Ishikawa (cell line): ENCODE measurements around the gene DEFB113.

ENCODE experiments used
- CEBPB ChIP-seq: IDR thresholded peaks from 2 replicates; pipeline ENCODE4 v1.6.1; 2012
- CREB1 ChIP-seq: IDR thresholded peaks from 2 replicates; pipeline ENCODE4 v1.6.1; 2012; ENCODE audit warnings: low read depth
- EGR1 ChIP-seq: IDR thresholded peaks from 2 replicates; pipeline ENCODE4 v1.6.1; 2012
- EP300 ChIP-seq: IDR thresholded peaks from 2 replicates; pipeline ENCODE4 v1.6.1; 2012; ENCODE audit warnings: borderline replicate concordance
- FOXM1 ChIP-seq: IDR thresholded peaks from 2 replicates; pipeline ENCODE4 v1.6.1; 2012; ENCODE audit warnings: low read depth, borderline replicate concordance
- NFIC ChIP-seq: IDR thresholded peaks from 2 replicates; pipeline ENCODE4 v1.6.1; 2012
- RAD21 ChIP-seq: IDR thresholded peaks from 2 replicates; pipeline ENCODE4 v1.6.1; 2012; ENCODE audit warnings: low read depth
- TAF1 ChIP-seq: IDR thresholded peaks from 2 replicates; pipeline ENCODE4 v1.6.1; 2012; ENCODE audit warnings: low read depth, mild to moderate bottlenecking
- TCF12 ChIP-seq: IDR thresholded peaks from 2 replicates; pipeline ENCODE4 v1.6.1; 2012; ENCODE audit warnings: low read depth
- TEAD4 ChIP-seq: IDR thresholded peaks from 2 replicates; pipeline ENCODE4 v1.6.1; 2012
- YY1 ChIP-seq: IDR thresholded peaks from 2 replicates; pipeline ENCODE4 v1.6.1; 2012; ENCODE audit warnings: low read depth
- ZBTB7A ChIP-seq: IDR thresholded peaks from 2 replicates; pipeline ENCODE4 v1.6.1; 2012; ENCODE audit warnings: low read depth
- TF ChIP-seq, protein P1 (sequence below): IDR thresholded peaks from 2 replicates; pipeline ENCODE4 v1.6.1; 2012
- TF ChIP-seq, protein P2 (sequence below): IDR thresholded peaks from 2 replicates; pipeline ENCODE4 v1.6.1; 2012; ENCODE audit warnings: low read depth, mild to moderate bottlenecking
- TF ChIP-seq, protein P3 (sequence below): IDR thresholded peaks from 2 replicates; pipeline ENCODE4 v1.6.1; 2012

DEFB113 gene

DNA sequence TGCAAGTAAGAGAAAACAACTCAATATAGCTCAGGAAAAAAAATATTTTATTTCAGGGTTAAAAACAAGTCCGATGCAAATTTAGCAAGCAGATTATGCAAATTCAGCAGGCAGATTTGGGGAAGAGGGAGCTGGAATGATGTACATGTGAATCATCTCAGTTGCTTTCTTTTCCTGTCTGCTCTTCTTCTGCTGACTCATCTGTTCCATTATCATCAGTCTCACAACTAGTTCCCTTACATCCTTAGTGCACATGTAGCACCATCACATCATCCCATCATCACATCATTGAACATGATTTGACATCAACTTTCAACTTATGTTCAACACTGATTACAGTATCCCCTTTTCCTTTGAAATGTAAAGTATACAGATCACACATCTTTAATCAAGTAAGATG lies 11.5 kb upstream of the DEFB113 start:
- TF ChIP-seq TEAD4 (no peak), EP300 (no peak), CREB1 (no peak), TCF12 (no peak), TAF1 (no peak), ZBTB7A (no peak), FOXM1 (no peak), RAD21 (no peak), NFIC (no peak), CEBPB (no peak), EGR1 (no peak), YY1 (no peak)
- TF ChIP-seq, protein P1, sequence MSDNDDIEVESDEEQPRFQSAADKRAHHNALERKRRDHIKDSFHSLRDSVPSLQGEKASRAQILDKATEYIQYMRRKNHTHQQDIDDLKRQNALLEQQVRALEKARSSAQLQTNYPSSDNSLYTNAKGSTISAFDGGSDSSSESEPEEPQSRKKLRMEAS = no peak
- TF ChIP-seq, protein P2, sequence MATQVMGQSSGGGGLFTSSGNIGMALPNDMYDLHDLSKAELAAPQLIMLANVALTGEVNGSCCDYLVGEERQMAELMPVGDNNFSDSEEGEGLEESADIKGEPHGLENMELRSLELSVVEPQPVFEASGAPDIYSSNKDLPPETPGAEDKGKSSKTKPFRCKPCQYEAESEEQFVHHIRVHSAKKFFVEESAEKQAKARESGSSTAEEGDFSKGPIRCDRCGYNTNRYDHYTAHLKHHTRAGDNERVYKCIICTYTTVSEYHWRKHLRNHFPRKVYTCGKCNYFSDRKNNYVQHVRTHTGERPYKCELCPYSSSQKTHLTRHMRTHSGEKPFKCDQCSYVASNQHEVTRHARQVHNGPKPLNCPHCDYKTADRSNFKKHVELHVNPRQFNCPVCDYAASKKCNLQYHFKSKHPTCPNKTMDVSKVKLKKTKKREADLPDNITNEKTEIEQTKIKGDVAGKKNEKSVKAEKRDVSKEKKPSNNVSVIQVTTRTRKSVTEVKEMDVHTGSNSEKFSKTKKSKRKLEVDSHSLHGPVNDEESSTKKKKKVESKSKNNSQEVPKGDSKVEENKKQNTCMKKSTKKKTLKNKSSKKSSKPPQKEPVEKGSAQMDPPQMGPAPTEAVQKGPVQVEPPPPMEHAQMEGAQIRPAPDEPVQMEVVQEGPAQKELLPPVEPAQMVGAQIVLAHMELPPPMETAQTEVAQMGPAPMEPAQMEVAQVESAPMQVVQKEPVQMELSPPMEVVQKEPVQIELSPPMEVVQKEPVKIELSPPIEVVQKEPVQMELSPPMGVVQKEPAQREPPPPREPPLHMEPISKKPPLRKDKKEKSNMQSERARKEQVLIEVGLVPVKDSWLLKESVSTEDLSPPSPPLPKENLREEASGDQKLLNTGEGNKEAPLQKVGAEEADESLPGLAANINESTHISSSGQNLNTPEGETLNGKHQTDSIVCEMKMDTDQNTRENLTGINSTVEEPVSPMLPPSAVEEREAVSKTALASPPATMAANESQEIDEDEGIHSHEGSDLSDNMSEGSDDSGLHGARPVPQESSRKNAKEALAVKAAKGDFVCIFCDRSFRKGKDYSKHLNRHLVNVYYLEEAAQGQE = no peak
- TF ChIP-seq, protein P3, sequence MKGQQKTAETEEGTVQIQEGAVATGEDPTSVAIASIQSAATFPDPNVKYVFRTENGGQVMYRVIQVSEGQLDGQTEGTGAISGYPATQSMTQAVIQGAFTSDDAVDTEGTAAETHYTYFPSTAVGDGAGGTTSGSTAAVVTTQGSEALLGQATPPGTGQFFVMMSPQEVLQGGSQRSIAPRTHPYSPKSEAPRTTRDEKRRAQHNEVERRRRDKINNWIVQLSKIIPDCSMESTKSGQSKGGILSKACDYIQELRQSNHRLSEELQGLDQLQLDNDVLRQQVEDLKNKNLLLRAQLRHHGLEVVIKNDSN = no peak

DNA sequence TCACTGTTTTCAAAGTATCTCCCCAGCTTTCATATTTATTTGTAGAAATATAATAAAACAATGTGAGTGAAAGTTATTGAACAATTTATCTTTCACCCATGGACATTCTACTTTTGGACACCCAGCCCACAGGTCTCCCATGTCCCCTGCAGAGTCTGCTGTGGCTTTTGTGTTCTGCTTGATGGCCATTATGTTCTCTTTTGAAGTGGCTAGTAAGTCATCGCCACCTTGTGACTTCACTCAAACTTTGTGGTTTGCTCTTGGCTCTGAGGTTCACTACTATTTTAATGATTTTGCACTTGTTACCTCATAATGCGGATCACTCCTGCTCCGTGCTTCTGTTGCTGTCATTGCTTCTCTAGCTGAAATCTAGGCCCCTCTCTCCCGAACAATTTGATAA lies 10.2 kb upstream of the DEFB113 start:
- TF ChIP-seq CEBPB (no peak), YY1 (no peak), TAF1 (no peak), TEAD4 (no peak), TCF12 (no peak), ZBTB7A (no peak), RAD21 (no peak), CREB1 (no peak)
- TF ChIP-seq, protein P3 = no peak
- TF ChIP-seq, protein P2 = no peak
- TF ChIP-seq, protein P1 = no peak

DNA sequence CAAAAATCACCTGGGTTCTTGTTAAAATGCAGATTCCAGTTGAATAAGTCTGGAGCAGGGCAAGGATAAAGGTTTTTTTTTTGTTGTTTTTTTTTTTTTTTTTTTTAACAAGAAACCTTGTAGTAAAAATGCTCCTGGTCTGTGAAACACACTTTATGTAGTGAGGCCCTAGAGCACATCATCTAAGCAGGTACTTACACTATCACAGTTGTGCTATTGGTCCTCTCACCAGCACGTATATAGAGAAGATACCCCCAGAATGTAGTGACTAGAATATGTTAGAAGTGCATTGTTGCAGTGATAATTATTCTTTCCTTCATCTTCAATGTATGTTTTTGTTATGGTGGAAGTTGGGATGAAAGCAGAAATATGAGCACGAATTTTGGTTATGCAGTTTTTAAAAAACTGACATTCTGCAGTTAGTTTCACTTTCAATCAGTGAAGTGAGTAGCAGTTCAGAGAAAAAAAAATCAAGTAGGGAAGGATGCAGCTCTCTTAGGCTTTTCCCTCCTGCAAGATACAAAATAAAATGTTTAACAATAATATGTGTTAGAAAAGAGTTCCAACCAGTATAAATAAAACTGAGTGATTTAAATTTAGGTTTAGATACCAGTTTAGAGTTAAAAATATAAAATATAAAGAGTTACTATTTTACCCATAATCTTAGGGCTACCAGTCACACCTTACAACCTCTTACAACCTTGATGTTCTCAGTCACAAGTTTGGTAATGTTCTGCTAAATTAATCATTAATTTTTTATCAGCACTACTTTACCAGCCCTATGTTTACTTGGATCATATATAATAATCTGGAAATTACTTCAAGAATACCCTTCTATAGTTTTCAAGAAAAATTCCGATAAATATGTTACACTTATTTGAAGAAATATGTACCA lies 9.2 kb upstream of the DEFB113 start:
- TF ChIP-seq TAF1 = no peak
- TF ChIP-seq YY1 = no peak
- no peak for TF ChIP-seq TCF12
- TF ChIP-seq TEAD4 = no peak
- TF ChIP-seq, protein P3 = no peak

DNA sequence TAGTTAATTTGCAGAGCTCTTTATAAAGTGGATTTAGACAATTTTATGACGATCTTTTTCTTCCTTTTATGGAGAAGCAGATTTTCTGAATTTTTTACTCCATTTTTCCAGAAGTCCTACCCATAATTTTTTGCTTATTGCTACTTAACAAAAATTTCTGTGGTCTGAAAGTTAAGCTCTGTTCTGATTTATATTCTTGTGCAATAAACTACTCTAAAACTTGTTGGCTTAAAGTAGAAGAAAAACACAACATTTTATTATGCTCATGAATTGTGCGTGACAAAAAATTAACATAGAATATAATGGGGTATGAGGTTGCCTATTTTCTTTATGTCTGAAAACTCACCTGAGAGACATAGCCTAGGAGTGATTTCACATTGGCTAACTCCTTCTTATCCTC lies 2.6 kb downstream of the DEFB113 start:
- no peak for TF ChIP-seq TAF1
- no peak for TF ChIP-seq ZBTB7A
- TF ChIP-seq YY1 = no peak
- TF ChIP-seq EGR1 = no peak
- no peak for TF ChIP-seq TCF12

DNA sequence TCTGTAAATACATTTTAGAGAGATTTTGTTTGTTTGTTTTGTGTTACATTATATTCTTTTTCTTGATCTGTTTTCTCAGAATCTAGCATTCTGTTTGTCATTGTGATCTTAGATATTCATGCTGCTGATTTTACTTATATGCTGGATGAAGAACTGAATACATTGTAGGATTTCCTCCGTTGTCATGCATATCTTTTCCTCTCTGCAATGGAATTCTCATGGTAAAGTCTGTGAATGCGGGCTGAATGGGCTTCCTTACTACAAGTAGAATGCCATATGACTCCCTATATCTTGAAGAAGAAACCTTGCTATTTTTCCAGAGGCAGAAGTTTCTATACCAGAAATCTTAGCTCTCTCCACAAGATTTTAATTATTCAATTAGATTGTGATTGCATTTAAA lies 3.1 kb downstream of the DEFB113 start:
- TF ChIP-seq FOXM1 (no peak), YY1 (no peak), RAD21 (no peak), CEBPB (no peak), TEAD4 (no peak), ZBTB7A (no peak), CREB1 (no peak), NFIC (no peak), EGR1 (no peak), TCF12 (no peak), TAF1 (no peak), EP300 (no peak)
- TF ChIP-seq, protein P2 = no peak
- TF ChIP-seq, protein P3 = no peak
- TF ChIP-seq, protein P1 = no peak
